Measurements from ENCODE around the gene NHS.

- TF ChIP-seq CTCF (IDR thresholded peaks at IDR 0.05; ENCODE audit: insufficient read depth, low read length) (no peak), REST (IDR thresholded peaks at IDR 0.05; ENCODE audit: insufficient replicate concordance, low read depth) (no peak), POLR2AphosphoS5 (IDR thresholded peaks at IDR 0.05; ENCODE audit: low read depth) (no peak)
These were observed 50.1 kb downstream of the NHS start for GRCh38 chrX:17425136-17425535.
